Keratinocyte (primary cell): ENCODE results near the gene SCN8A. TPM values are rescaled to one million over a fixed set of nuclear protein-coding genes. Genes with fewer than 3 reads are reported as not detected.

Source experiments
- DNase-seq: peaks from one replicate; pipeline ENCODE4 v3.0.0-alpha.2; 2011; ENCODE audit warnings: low read depth, missing footprints, low spot score
- FAIRE-seq: peaks from 2 replicates; lab custom pipeline; 2011; peaks lifted over from hg19 to GRCh38; lab: Jason Lieb, UNC
- H2AFZ ChIP-seq: 2 replicates; pipeline ENCODE4 v1.6.0; 2012; ENCODE audit warnings: low read length, control low read depth, inconsistent platforms; ENCODE audit not compliant: control insufficient read depth
- H3K27ac ChIP-seq: 2 replicates; pipeline ENCODE4 v1.5.1; 2011; ENCODE audit warnings: low read length; ENCODE audit not compliant: control insufficient read depth, insufficient read depth
- H3K27me3 ChIP-seq: 3 replicates; pipeline ENCODE4 v1.6.0; 2011; ENCODE audit warnings: low read length; ENCODE audit not compliant: control insufficient read depth, insufficient read depth; ENCODE audit errors: extremely low read depth
- H3K36me3 ChIP-seq, 2 experiments: 2 replicates in 1 of 2; 3 replicates in 1 of 2; pipeline ENCODE4 v1.5.1; 2011; ENCODE audit warnings: low read length in 2 of 2, mild to moderate bottlenecking in 1 of 2; ENCODE audit not compliant: control insufficient read depth in 2 of 2, insufficient read depth in 2 of 2; ENCODE audit errors: extremely low read depth in 1 of 2
- H3K4me1 ChIP-seq: 3 replicates; pipeline ENCODE4 v1.5.1; 2011; ENCODE audit warnings: low read length; ENCODE audit not compliant: control insufficient read depth, insufficient read depth; ENCODE audit errors: extremely low read depth
- H3K4me2 ChIP-seq: 3 replicates; pipeline ENCODE4 v1.6.0; 2011; ENCODE audit warnings: low read depth, low read length; ENCODE audit not compliant: control insufficient read depth, insufficient read depth; ENCODE audit errors: extremely low read depth
- H3K4me3 ChIP-seq, 3 experiments: fragments of 200-600 bp in 1 of 3; sonication (generic) in 1 of 3; 2 replicates in 2 of 3; 3 replicates in 1 of 3; pipeline ENCODE4 v1.5.1; 2011 to 2016; ENCODE audit warnings: low read length in 3 of 3, mild to moderate bottlenecking in 3 of 3, control low read depth in 2 of 3, inconsistent platforms in 1 of 3, low read depth in 1 of 3, mixed read lengths in 1 of 3, mixed run types in 1 of 3, moderate library complexity in 1 of 3; ENCODE audit not compliant: control insufficient read depth in 2 of 3, insufficient read depth in 2 of 3; ENCODE audit errors: extremely low read depth in 1 of 3
- H3K79me2 ChIP-seq: 2 replicates; pipeline ENCODE4 v1.6.0; 2012; ENCODE audit warnings: low read length; ENCODE audit not compliant: control insufficient read depth, insufficient read depth
- H3K9ac ChIP-seq: 3 replicates; pipeline ENCODE4 v1.6.0; 2011; ENCODE audit warnings: low read length; ENCODE audit not compliant: control insufficient read depth, insufficient read depth; ENCODE audit errors: extremely low read depth
- H3K9me1 ChIP-seq: 3 replicates; pipeline ENCODE4 v1.6.0; 2011; ENCODE audit warnings: low read length; ENCODE audit not compliant: control insufficient read depth, insufficient read depth; ENCODE audit errors: extremely low read depth
- H3K9me3 ChIP-seq: 2 replicates; pipeline ENCODE4 v1.5.1; 2012; ENCODE audit warnings: low read depth, low read length; ENCODE audit not compliant: control insufficient read depth
- H4K20me1 ChIP-seq: 3 replicates; pipeline ENCODE4 v1.6.0; 2011; ENCODE audit warnings: low read length; ENCODE audit not compliant: control insufficient read depth, insufficient read depth; ENCODE audit errors: extremely low read depth
- EZH2 ChIP-seq: IDR thresholded peaks from one replicate; pipeline ENCODE4 v1.6.1; 2012; ENCODE audit warnings: inconsistent platforms, mild to moderate bottlenecking, low read length, moderate library complexity
- dilution Hi-C: fragments of 300-500 bp; cut with MboI; formaldehyde crosslinking; loops from one replicate; pipeline ENCODE4 v1.7.0; 2020; ENCODE audit warnings: low sequenced_read_pairs; ENCODE audit not compliant: extremely low pct_ligation_motif_present
- polyA plus RNA-seq, 5 experiments: library from polyadenylated mRNA; depleted of rRNA in 3 of 5; stranded (reverse) in 3 of 5; stranded (forward) in 1 of 5; unstranded in 1 of 5; fragments of >200 nt; gene quantifications; 1 replicate in 1 of 5; 2 replicates in 3 of 5; 3 replicates in 1 of 5; pipeline versions ENCODE4 v1.2.1 to v1.2.3, GENCODE V29; 2011 to 2012; ENCODE audit warnings: missing spikeins in 2 of 5, low read depth in 1 of 5, low replicate concordance in 1 of 5
- TF ChIP-seq, protein P1 (sequence below), 3 experiments: IDR thresholded peaks in 1 of 3; conservative IDR thresholded peaks in 1 of 3; optimal IDR thresholded peaks in 1 of 3; 2 replicates in 2 of 3; 3 replicates in 1 of 3; pipeline versions ENCODE3 to v1.5.1; 2011; ENCODE audit warnings: low read length in 3 of 3, mild to moderate bottlenecking in 3 of 3, moderate library complexity in 2 of 3, control low read depth in 1 of 3, inconsistent platforms in 1 of 3; ENCODE audit not compliant: insufficient read depth in 2 of 3; ENCODE audit errors: extremely low read depth in 1 of 3

SCN8A gene
- polyA plus RNA-seq, 1 donor (not counting 4 experiments of a cell fraction or from before 2014, with no cell fraction given), result 1.1 TPM

DNA sequence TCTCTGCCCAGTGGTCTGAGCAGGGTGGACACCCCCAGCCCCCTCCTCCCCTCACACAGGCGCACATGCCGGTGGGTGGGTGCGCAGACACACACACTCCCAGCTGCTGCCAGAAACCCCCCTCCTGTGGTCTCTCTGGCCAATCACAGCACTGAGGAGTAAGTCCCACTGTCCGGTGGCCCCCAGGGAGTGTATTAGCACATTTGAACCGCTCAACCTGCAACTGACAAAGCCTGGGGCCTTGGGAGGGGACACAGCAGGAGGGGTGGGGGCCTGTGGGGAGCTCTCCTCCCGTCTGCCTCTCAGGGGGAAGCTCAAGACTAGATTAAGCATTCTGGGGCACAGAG lies 245.8 kb downstream of the SCN8A start:
- H4K20me1 ChIP-seq, result no peaks in the 10 kb centered on the region
- dilution Hi-C loops, result no loop called here
- H3K9ac ChIP-seq, result no peak overlapping the region
- no peak overlapping the region for H3K27ac ChIP-seq
- TF ChIP-seq, protein P1, sequence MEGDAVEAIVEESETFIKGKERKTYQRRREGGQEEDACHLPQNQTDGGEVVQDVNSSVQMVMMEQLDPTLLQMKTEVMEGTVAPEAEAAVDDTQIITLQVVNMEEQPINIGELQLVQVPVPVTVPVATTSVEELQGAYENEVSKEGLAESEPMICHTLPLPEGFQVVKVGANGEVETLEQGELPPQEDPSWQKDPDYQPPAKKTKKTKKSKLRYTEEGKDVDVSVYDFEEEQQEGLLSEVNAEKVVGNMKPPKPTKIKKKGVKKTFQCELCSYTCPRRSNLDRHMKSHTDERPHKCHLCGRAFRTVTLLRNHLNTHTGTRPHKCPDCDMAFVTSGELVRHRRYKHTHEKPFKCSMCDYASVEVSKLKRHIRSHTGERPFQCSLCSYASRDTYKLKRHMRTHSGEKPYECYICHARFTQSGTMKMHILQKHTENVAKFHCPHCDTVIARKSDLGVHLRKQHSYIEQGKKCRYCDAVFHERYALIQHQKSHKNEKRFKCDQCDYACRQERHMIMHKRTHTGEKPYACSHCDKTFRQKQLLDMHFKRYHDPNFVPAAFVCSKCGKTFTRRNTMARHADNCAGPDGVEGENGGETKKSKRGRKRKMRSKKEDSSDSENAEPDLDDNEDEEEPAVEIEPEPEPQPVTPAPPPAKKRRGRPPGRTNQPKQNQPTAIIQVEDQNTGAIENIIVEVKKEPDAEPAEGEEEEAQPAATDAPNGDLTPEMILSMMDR (optimal IDR thresholded peaks at IDR 0.05 in 1 of 3, IDR thresholded peaks at IDR 0.05 in 1 of 3, conservative IDR thresholded peaks at IDR 0.05 in 1 of 3; ENCODE audit: extremely low read depth in 1 of 3, insufficient read depth in 2 of 3, low read length in 3 of 3), result no peak
- TF ChIP-seq EZH2, result no peak
- no peak overlapping the region for H3K4me2 ChIP-seq
- DNase-seq (no peak), FAIRE-seq (no peak)
- no peaks in the 10 kb centered on the region for H3K9me1 ChIP-seq
- no peaks in the 10 kb centered on the region for H3K9me3 ChIP-seq
- H2AFZ ChIP-seq, result no peak overlapping the region
- H3K79me2 ChIP-seq, result no peaks in the 10 kb centered on the region
- H3K4me3 ChIP-seq, result no peak overlapping the region
- peaks cover 56% of the 10 kb centered on the region for H3K27me3 ChIP-seq
- H3K36me3 ChIP-seq, result no peaks in the 10 kb centered on the region
- no peaks in the 10 kb centered on the region for H3K4me1 ChIP-seq

DNA sequence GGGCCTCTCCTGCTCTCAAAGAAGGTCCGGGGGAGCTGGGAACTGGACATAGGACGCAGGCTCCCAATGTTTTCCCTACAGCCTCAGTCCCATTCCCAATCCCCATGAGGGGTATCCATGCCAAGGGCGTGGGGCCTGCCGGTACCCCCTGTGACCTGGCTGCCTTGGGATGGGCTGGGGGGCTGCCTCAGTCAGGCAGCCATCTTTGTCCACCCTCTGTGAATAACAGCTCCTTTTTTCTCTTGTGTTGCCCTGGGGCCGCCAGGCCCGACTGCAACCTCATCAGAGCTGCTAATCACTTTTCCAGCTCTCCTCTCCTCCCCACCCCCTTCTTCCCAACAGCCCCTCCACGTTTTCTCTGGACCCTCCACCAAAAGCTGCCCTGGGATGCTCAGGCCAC lies 246.3 kb downstream of the SCN8A start:
- TF ChIP-seq, protein P1 (optimal IDR thresholded peaks at IDR 0.05 in 1 of 3, IDR thresholded peaks at IDR 0.05 in 1 of 3, conservative IDR thresholded peaks at IDR 0.05 in 1 of 3; ENCODE audit: extremely low read depth in 1 of 3, insufficient read depth in 2 of 3, low read length in 3 of 3), result no peak
- no peak for TF ChIP-seq EZH2
- Histone ChIP-seq H3K36me3 (no peaks in the 10 kb centered on the region), H3K9me3 (no peaks in the 10 kb centered on the region), H3K79me2 (no peaks in the 10 kb centered on the region), H3K9ac (no peak overlapping the region), H3K4me1 (no peaks in the 10 kb centered on the region), H2AFZ (no peak overlapping the region), H3K9me1 (no peaks in the 10 kb centered on the region), H3K27me3 (peaks cover 61% of the 10 kb centered on the region), H3K4me3 (no peak overlapping the region), H3K27ac (no peak overlapping the region), H4K20me1 (no peaks in the 10 kb centered on the region), H3K4me2 (no peak overlapping the region)
- DNase-seq (no peak), FAIRE-seq (no peak)
- dilution Hi-C loops, result no loop called here
